A549 (cell line): ENCODE results near the gene TUSC2.

Experiments
- BHLHE40 ChIP-seq: IDR thresholded peaks from 2 replicates; pipeline ENCODE4 v1.6.1; 2012; ENCODE audit warnings: low read depth, low read length, inconsistent platforms
- EP300 ChIP-seq, 2 experiments: fragments of >200 bp; sonication (Bioruptor Twin); formaldehyde crosslinking; IDR thresholded peaks; 2 replicates in 1 of 2; 3 replicates in 1 of 2; pipeline ENCODE4 v1.6.1; 2016 to 2017
- JUN ChIP-seq, 2 experiments: fragments of >200 bp; sonication (Bioruptor Twin); formaldehyde crosslinking; IDR thresholded peaks; 2 replicates in 1 of 2; 3 replicates in 1 of 2; pipeline ENCODE4 v1.6.1; 2016 to 2017
- KDM5A ChIP-seq: fragments of 200-600 bp; sonication (generic); IDR thresholded peaks from 2 replicates; pipeline ENCODE4 v1.6.1; 2016; ENCODE audit warnings: antibody characterized with exemption, mild to moderate bottlenecking
- MAFK ChIP-seq: fragments of 450-650 bp; IDR thresholded peaks from 2 replicates; pipeline ENCODE4 v1.6.1; 2014; ENCODE audit not compliant: partially characterized antibody
- NPAS2 ChIP-seq: fragments of 250-450 bp; sonication (Bioruptor Pico); IDR thresholded peaks from 2 replicates; pipeline ENCODE4 v1.8.0; 2022; ENCODE audit warnings: mild to moderate bottlenecking, moderate library complexity, borderline replicate concordance
- NR3C1 ChIP-seq: fragments of >200 bp; sonication (Bioruptor Twin); formaldehyde crosslinking; IDR thresholded peaks from 3 replicates; pipeline ENCODE4 v1.6.1; 2017
- PBX3 ChIP-seq: IDR thresholded peaks from 2 replicates; pipeline ENCODE4 v1.6.1; 2012
- PHF8 ChIP-seq: fragments of 200-600 bp; sonication (generic); IDR thresholded peaks from 2 replicates; pipeline ENCODE4 v1.6.1; 2016; ENCODE audit warnings: low read depth, mild to moderate bottlenecking, antibody characterized with exemption, moderate library complexity, borderline replicate concordance
- POLR2A ChIP-seq: IDR thresholded peaks from 2 replicates; pipeline ENCODE4 v1.6.1; 2012; ENCODE audit warnings: mild to moderate bottlenecking, low read length
- RAD21 ChIP-seq, 2 experiments: fragments of >200 bp in 1 of 2; sonication (Bioruptor Twin) in 1 of 2; formaldehyde crosslinking in 1 of 2; IDR thresholded peaks in 1 of 2; conservative IDR thresholded peaks in 1 of 2; 2 replicates in 1 of 2; 3 replicates in 1 of 2; pipeline ENCODE4 v1.6.1; 2012 to 2018; ENCODE audit warnings: inconsistent platforms in 1 of 2
- RFX5 ChIP-seq: fragments of 450-650 bp; IDR thresholded peaks from 2 replicates; pipeline ENCODE4 v1.7.1; 2014; ENCODE audit warnings: antibody characterized with exemption, mild to moderate bottlenecking, moderate library complexity
- TF ChIP-seq, protein P1 (sequence below): fragments of >200 bp; sonication (Bioruptor Twin); formaldehyde crosslinking; IDR thresholded peaks from 3 replicates; pipeline ENCODE4 v1.5.1; 2016

DNA sequence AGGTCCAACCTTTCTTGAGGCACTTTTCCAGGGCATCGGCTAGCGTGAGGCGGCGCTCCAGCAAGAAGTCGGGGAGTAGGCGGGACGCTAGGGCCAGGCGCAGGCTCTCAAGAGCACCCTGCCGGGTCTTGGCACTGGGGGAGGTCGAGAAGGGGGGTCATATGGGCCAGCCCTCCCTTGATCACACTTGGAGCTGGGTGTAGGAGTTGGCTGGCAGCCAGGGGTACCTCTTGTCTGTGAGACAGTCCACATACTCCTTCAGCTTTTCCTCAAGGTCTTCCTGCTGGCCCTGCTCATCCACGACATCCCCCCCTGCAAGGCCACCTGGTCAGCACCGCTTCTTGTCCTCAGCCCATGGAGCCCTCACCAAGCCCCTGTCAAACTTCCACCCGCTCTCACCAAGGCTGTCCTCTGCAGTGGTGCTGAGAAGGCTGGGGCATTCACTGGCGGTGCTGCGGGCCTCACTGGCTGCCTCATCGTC is 37.8 kb downstream of the TUSC2 start:
- TF ChIP-seq, protein P1, sequence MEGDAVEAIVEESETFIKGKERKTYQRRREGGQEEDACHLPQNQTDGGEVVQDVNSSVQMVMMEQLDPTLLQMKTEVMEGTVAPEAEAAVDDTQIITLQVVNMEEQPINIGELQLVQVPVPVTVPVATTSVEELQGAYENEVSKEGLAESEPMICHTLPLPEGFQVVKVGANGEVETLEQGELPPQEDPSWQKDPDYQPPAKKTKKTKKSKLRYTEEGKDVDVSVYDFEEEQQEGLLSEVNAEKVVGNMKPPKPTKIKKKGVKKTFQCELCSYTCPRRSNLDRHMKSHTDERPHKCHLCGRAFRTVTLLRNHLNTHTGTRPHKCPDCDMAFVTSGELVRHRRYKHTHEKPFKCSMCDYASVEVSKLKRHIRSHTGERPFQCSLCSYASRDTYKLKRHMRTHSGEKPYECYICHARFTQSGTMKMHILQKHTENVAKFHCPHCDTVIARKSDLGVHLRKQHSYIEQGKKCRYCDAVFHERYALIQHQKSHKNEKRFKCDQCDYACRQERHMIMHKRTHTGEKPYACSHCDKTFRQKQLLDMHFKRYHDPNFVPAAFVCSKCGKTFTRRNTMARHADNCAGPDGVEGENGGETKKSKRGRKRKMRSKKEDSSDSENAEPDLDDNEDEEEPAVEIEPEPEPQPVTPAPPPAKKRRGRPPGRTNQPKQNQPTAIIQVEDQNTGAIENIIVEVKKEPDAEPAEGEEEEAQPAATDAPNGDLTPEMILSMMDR = no peak
- TF ChIP-seq PHF8 (no peak), JUN (IDR thresholded peaks at IDR 0.05) (no peak), POLR2A (no peak), NR3C1 (no peak), NPAS2 (CRISPR knock-in tag) (no peak), BHLHE40 (no peak), KDM5A (no peak), PBX3 (no peak), RAD21 (conservative IDR thresholded peaks at IDR 0.05 in 1 of 2, IDR thresholded peaks at IDR 0.05 in 1 of 2) (no peak), EP300 (IDR thresholded peaks at IDR 0.05) (no peak), MAFK (no peak), RFX5 (no peak)
